Breast epithelium (tissue), 4 donors: ENCODE results near the gene MAML3. TPM values are rescaled to one million over a fixed set of nuclear protein-coding genes. Genes with fewer than 3 reads are reported as not detected.

Experiments used
- DNase-seq, 2 donors: peaks; one replicate each; pipeline ENCODE4 v3.0.0-alpha.2; 2019; ENCODE audit warnings: low spot score in 2 of 2
- H3K27ac ChIP-seq, 2 donors: fragments of 200-600 bp; sonication (generic) in 1 of 2; one replicate each; pipeline ENCODE4 v1.5.1; 2016 to 2019; ENCODE audit warnings: mild to moderate bottlenecking in 1 of 2
- H3K27me3 ChIP-seq, 2 donors: fragments of 200-600 bp; sonication (generic) in 1 of 2; one replicate each; pipeline versions ENCODE4 v1.5.1 to v1.6.0; 2017 to 2019; ENCODE audit warnings: control low read depth in 1 of 2, mild to moderate bottlenecking in 1 of 2
- H3K36me3 ChIP-seq: fragments of 200-600 bp; one replicate; pipeline ENCODE4 v1.5.1; 2019
- H3K4me1 ChIP-seq, 2 donors: fragments of 200-600 bp; sonication (generic); one replicate each; pipeline ENCODE4 v1.5.1; 2016 to 2019; ENCODE audit warnings: control low read depth in 1 of 2
- H3K4me3 ChIP-seq, 3 donors: fragments of 200-600 bp; sonication (generic); 1 replicate in 2 of 3; 2 replicates in 1 of 3; pipeline ENCODE4 v1.5.1; 2016 to 2019; ENCODE audit warnings: mild to moderate bottlenecking in 3 of 3, moderate library complexity in 2 of 3
- H3K9me3 ChIP-seq, 2 donors: fragments of 200-600 bp; sonication (generic) in 1 of 2; one replicate each; pipeline ENCODE4 v1.5.1; 2016 to 2019; ENCODE audit warnings: control low read depth in 1 of 2
- CTCF ChIP-seq, 3 donors: fragments of 450-650 bp; IDR thresholded peaks; one replicate each; pipeline ENCODE4 v1.5.1; 2016 to 2017; ENCODE audit warnings: antibody characterized with exemption in 3 of 3, mild to moderate bottlenecking in 3 of 3, moderate library complexity in 3 of 3
- POLR2A ChIP-seq: fragments of 450-650 bp; IDR thresholded peaks from one replicate; pipeline ENCODE4 v1.6.1; 2016; ENCODE audit warnings: antibody characterized with exemption, mild to moderate bottlenecking, moderate library complexity
- POLR2AphosphoS5 ChIP-seq, 3 donors: sonication (generic); formaldehyde crosslinking; IDR thresholded peaks; one replicate each; pipeline ENCODE4 v1.6.1; 2017; ENCODE audit warnings: antibody characterized with exemption in 3 of 3
- intact Hi-C: fragments of 100-400 bp; cut with DNase I; formaldehyde crosslinking; loops from one replicate; pipeline ENCODE4 v1.15.1; 2023; ENCODE audit warnings: low total_unique reads
- total RNA-seq, 3 donors: library from RNA; depleted of rRNA; stranded (reverse); fragments of >200 nt; gene quantifications; one replicate each; pipeline ENCODE4 v1.1.0, GENCODE V29; 2016

The MAML3 gene
- total RNA-seq, 3 donors from 2014 or later, result 5.0 to 16.8 (median 11.1) TPM

- no peaks in the 10 kb centered on the region for H3K4me1 ChIP-seq
- H3K36me3 ChIP-seq, result no peaks in the 10 kb centered on the region
- no peak overlapping the region for H3K4me3 ChIP-seq
- intact Hi-C loops, result no loop called here
- H3K27ac ChIP-seq, result no peak overlapping the region
- no peak for DNase-seq
- H3K27me3 ChIP-seq, result no peaks in the 10 kb centered on the region
- TF ChIP-seq POLR2A (no peak), CTCF (IDR thresholded peaks at IDR 0.05) (no peak), POLR2AphosphoS5 (IDR thresholded peaks at IDR 0.05) (no peak)
- H3K9me3 ChIP-seq, result no peaks in the 10 kb centered on the region
Measured at GRCh38 chr4:140121646-140122045, 32.3 kb downstream of the MAML3 start.

- DNase-seq, result no peak
- TF ChIP-seq CTCF (IDR thresholded peaks at IDR 0.05) (no peak), POLR2AphosphoS5 (IDR thresholded peaks at IDR 0.05) (no peak), POLR2A (no peak)
- Histone ChIP-seq H3K27ac (no peak overlapping the region), H3K36me3 (no peaks in the 10 kb centered on the region), H3K4me3 (no peak overlapping the region), H3K9me3 (no peaks in the 10 kb centered on the region), H3K4me1 (no peaks in the 10 kb centered on the region), H3K27me3 (no peaks in the 10 kb centered on the region)
- intact Hi-C loops, result no loop called here
Measured at GRCh38 chr4:140118931-140119640, 34.9 kb downstream of the MAML3 start.

GRCh38 chr4:140117947-140118346, 36.0 kb downstream of the MAML3 start:
- no peaks in the 10 kb centered on the region for H3K27me3 ChIP-seq
- no peak overlapping the region for H3K27ac ChIP-seq
- TF ChIP-seq CTCF (IDR thresholded peaks at IDR 0.05) (no peak), POLR2AphosphoS5 (IDR thresholded peaks at IDR 0.05) (no peak), POLR2A (no peak)
- H3K36me3 ChIP-seq, result no peaks in the 10 kb centered on the region
- intact Hi-C loops, result no loop called here
- H3K4me1 ChIP-seq, result no peaks in the 10 kb centered on the region
- no peaks in the 10 kb centered on the region for H3K9me3 ChIP-seq
- H3K4me3 ChIP-seq, result no peak overlapping the region
- no peak for DNase-seq

- TF ChIP-seq CTCF (IDR thresholded peaks at IDR 0.05) (no peak), POLR2AphosphoS5 (IDR thresholded peaks at IDR 0.05) (no peak), POLR2A (no peak)
- H3K9me3 ChIP-seq, result no peaks in the 10 kb centered on the region
- H3K27ac ChIP-seq, result no peak overlapping the region
- DNase-seq, result no peak
- H3K4me3 ChIP-seq, result no peak overlapping the region
- no peaks in the 10 kb centered on the region for H3K27me3 ChIP-seq
- no peaks in the 10 kb centered on the region for H3K36me3 ChIP-seq
- intact Hi-C loops, result no loop called here
- H3K4me1 ChIP-seq, result no peaks in the 10 kb centered on the region
Measured at GRCh38 chr4:140116442-140117104, 37.4 kb downstream of the MAML3 start.

GRCh38 chr4:140115140-140115539, 38.8 kb downstream of the MAML3 start:
- Histone ChIP-seq H3K27me3 (no peaks in the 10 kb centered on the region), H3K4me1 (no peaks in the 10 kb centered on the region), H3K9me3 (no peaks in the 10 kb centered on the region), H3K4me3 (no peak overlapping the region), H3K27ac (no peak overlapping the region), H3K36me3 (no peaks in the 10 kb centered on the region)
- intact Hi-C loops, result no loop called here
- no peak for TF ChIP-seq POLR2AphosphoS5 (IDR thresholded peaks at IDR 0.05)
- TF ChIP-seq POLR2A, result no peak
- TF ChIP-seq CTCF (IDR thresholded peaks at IDR 0.05), result no peak
- DNase-seq, result no peak
